K562 (cell line): ENCODE measurements around the gene PELI3. TPM values are rescaled to one million over a fixed set of nuclear protein-coding genes. Genes with fewer than 3 reads are reported as not detected.
A peak's percentile ranks its signal among the peaks of the same experiment; 100 is the strongest.

Source experiments
- ARID1B ChIP-seq: fragments of 450-650 bp; IDR thresholded peaks from 2 replicates; pipeline ENCODE4 v1.6.1; 2016; ENCODE audit warnings: antibody characterized with exemption, mild to moderate bottlenecking, inconsistent platforms
- CHD7 ChIP-seq: fragments of 200-600 bp; sonication (generic); IDR thresholded peaks from one replicate; pipeline ENCODE4 v1.6.1; 2012; ENCODE audit warnings: mild to moderate bottlenecking, low read depth, low read length, inconsistent platforms
- CREB3 ChIP-seq: fragments of 450-650 bp; conservative IDR thresholded peaks from 2 replicates; pipeline ENCODE4 v1.6.1; 2016; ENCODE audit warnings: missing genetic modification characterization, low read depth, mild to moderate bottlenecking, missing compliant biosample characterization, moderate library complexity
- MYC ChIP-seq, 2 experiments: fragments of 250-450 bp in 1 of 2; sonication (Bioruptor Pico) in 1 of 2; IDR thresholded peaks; 2 replicates each; pipeline versions ENCODE4 v1.5.1 to v1.6.1; 2012 to 2021; ENCODE audit warnings: low read depth in 2 of 2, borderline replicate concordance in 1 of 2, improper control_type of control experiment in 1 of 2, low read length in 1 of 2, mild to moderate bottlenecking in 1 of 2, moderate library complexity in 1 of 2
- POLR2AphosphoS5 ChIP-seq: IDR thresholded peaks from 2 replicates; pipeline ENCODE4 v1.6.1; 2011; ENCODE audit warnings: mild to moderate bottlenecking, low read depth, low read length, moderate library complexity; ENCODE audit not compliant: control insufficient read depth, insufficient read depth
- PRMT5 ChIP-seq: sonication (generic); formaldehyde crosslinking; IDR thresholded peaks from 2 replicates; pipeline ENCODE4 v1.5.0; 2020; ENCODE audit warnings: missing genetic modification reagents
- PTRF ChIP-seq: fragments of 450-650 bp; IDR thresholded peaks from 2 replicates; pipeline ENCODE4 v1.6.1; 2016; ENCODE audit warnings: mild to moderate bottlenecking, missing genetic modification characterization, missing compliant biosample characterization
- SRSF9 ChIP-seq: fragments of 200-400 bp; formaldehyde crosslinking; IDR thresholded peaks from 2 replicates; pipeline ENCODE4 v1.6.1; 2017; ENCODE audit warnings: low read depth, low read length, borderline replicate concordance
- ZNF592 ChIP-seq: fragments of 450-650 bp; IDR thresholded peaks from 2 replicates; pipeline ENCODE4 v1.6.1; 2017; ENCODE audit warnings: antibody characterized with exemption, mild to moderate bottlenecking
- polyA plus RNA-seq, 8 experiments: library from polyadenylated mRNA; depleted of rRNA in 4 of 8; stranded (reverse) in 5 of 8; unstranded in 3 of 8; fragments of >200 nt; fragmentation: Nextera tagmentation in 2 of 8; fragmentation: Illumina TruSeq in 1 of 8; extraction: Ambion mirVana in 2 of 8; extraction: Trizol in 1 of 8; gene quantifications; 2 replicates each; pipeline versions ENCODE4 v1.2.1 to v1.2.3, GENCODE V29; 2011 to 2014; ENCODE audit warnings: inconsistent platforms in 1 of 8, missing spikeins in 1 of 8
- total RNA-seq, 7 experiments: library from RNA; depleted of rRNA in 6 of 7; stranded (reverse); fragments of >200 nt in 6 of 7; fragmentation: Illumina TruSeq in 2 of 7; extraction: Trizol in 2 of 7; gene quantifications; 2 replicates each; pipeline versions ENCODE4 v1.2.1 to v1.2.3, GENCODE V29; 2011 to 2021; ENCODE audit warnings: low replicate concordance in 1 of 7

Gene PELI3
- total and polyA plus RNA-seq, 9 of the 15 experiments (the other 6 are each of a cell fraction or from before 2014, with no cell fraction given): 0.17 to 4.2 (median 1.9) TPM

- TF ChIP-seq CHD7 (no peak), MYC (IDR thresholded peaks at IDR 0.05; ENCODE audit: low read depth, low read length) (peak; percentile 71; the same call in 1 of the 2 replicates), MYC (CRISPR knock-in tag; IDR thresholded peaks at IDR 0.05; ENCODE audit: borderline replicate concordance, low read depth) (no peak), PRMT5 (CRISPR knock-in tag) (peak; percentile 100), CREB3 (tag) (peak; percentile 98), ARID1B (no peak), POLR2AphosphoS5 (peak; percentile 91), PTRF (tag) (peak; percentile 86), SRSF9 (no peak), ZNF592 (no peak)
These were observed 45.1 kb upstream of the PELI3 start (continued) for GRCh38 chr11:66421492-66422205.
